Measurements from ENCODE around the gene GNG7. TPM values are rescaled to one million over a fixed set of nuclear protein-coding genes. Genes with fewer than 3 reads are reported as not detected.

Gene GNG7
- total RNA-seq, 1 experiment from 2014 or later = 7.7 TPM

- H3K79me1 ChIP-seq (ENCODE audit: insufficient read depth, low read depth, low read length, poor library complexity, severe bottlenecking) = no peaks in the 10 kb centered on the region
- peaks cover under 1 to 3% of the 10 kb centered on the region in 2 experiments; a peak in 2 of 4 replicates for H3K4me1 Mint-ChIP-seq
These were observed 54.0 kb downstream of the GNG7 start for GRCh38 chr19:2648528-2648937.

More at GRCh38 chr19:2648528-2648937, 54.0 kb downstream of the GNG7 start:
- Histone ChIP-seq H3K18ac (ENCODE audit: insufficient read length, low read depth, low read length) (no peak overlapping the region), H2AFZ (ENCODE audit: low read length) (no peak overlapping the region), H2BK5ac (ENCODE audit: insufficient read length, low read length) (no peak overlapping the region), H2BK15ac (ENCODE audit: low read depth, low read length) (no peak overlapping the region), H3K4ac (ENCODE audit: low read depth, low read length) (no peak overlapping the region), H2BK20ac (ENCODE audit: low read depth, low read length, poor library complexity, severe bottlenecking) (no peak overlapping the region), H2BK120ac (ENCODE audit: low read depth, low read length, poor library complexity, severe bottlenecking) (no peak overlapping the region), H3K9me3 (ENCODE audit: control insufficient read depth, low read depth, low read length) (no peaks in the 10 kb centered on the region), H4K91ac (ENCODE audit: insufficient read length, low read depth, low read length) (no peak overlapping the region), H4K8ac (replicated peaks; ENCODE audit: insufficient read length, low read depth, low read length) (no peak overlapping the region), H3K4me1 (ENCODE audit: insufficient read depth, low read length) (no peaks in the 10 kb centered on the region), H3K56ac (ENCODE audit: insufficient read length, low read depth, low read length) (no peak overlapping the region), H2AK5ac (ENCODE audit: insufficient read length, low read length) (no peak overlapping the region), H3K23me2 (ENCODE audit: insufficient read length, low read depth, low read length, poor library complexity, severe bottlenecking) (no peaks in the 10 kb centered on the region), H4K5ac (ENCODE audit: insufficient read length, low read depth, low read length) (no peak overlapping the region), H3K27ac (ENCODE audit: insufficient read length, low read depth, low read length) (no peak overlapping the region), H3T11ph (ENCODE audit: low read length) (no peak overlapping the region), H3K4me2 (ENCODE audit: insufficient read depth, insufficient read length, low read length) (no peak overlapping the region), H3K23ac (ENCODE audit: insufficient read length, low read depth, low read length) (no peak overlapping the region), H3K79me2 (ENCODE audit: insufficient read depth, low read length) (no peaks in the 10 kb centered on the region), H3K27me3 (ENCODE audit: insufficient read depth, low read length) (no peaks in the 10 kb centered on the region), H2BK12ac (ENCODE audit: insufficient read length, low read depth, low read length) (no peak overlapping the region), H3K9ac (ENCODE audit: extremely low read depth, insufficient read length, low read length) (no peak overlapping the region), H3K14ac (ENCODE audit: insufficient read depth, low read length) (no peak overlapping the region), H4K20me1 (ENCODE audit: control insufficient read depth, insufficient read depth, insufficient read length) (no peaks in the 10 kb centered on the region)
- Mint-ChIP-seq H3K4me3 (no peak overlapping the region), H3K36me3 (ENCODE audit: insufficient read depth in 1 of 3, low read depth in 3 of 3) (peaks cover 0 to 6% (median 0%) of the 10 kb centered on the region in 3 experiments; a peak in 1 of 7 replicates), H3K9me3 (no peaks in the 10 kb centered on the region), H3K27me3 (ENCODE audit: low read depth) (no peaks in the 10 kb centered on the region), H3K27ac (no peak overlapping the region; a peak in 1 of 7 replicates)
- WGBS (ENCODE audit: extremely low coverage, insufficient read length, low lambda C conversion rate) = no CpG with 5 or more reads among the region's 4 CpGs
- peak; percentile 97 for TF ChIP-seq CTCF (conservative IDR thresholded peaks at IDR 0.05)
- peak; percentile 76 for DNase-seq
